ENCODE data around the gene ELP1.

ELP1 gene

DNA sequence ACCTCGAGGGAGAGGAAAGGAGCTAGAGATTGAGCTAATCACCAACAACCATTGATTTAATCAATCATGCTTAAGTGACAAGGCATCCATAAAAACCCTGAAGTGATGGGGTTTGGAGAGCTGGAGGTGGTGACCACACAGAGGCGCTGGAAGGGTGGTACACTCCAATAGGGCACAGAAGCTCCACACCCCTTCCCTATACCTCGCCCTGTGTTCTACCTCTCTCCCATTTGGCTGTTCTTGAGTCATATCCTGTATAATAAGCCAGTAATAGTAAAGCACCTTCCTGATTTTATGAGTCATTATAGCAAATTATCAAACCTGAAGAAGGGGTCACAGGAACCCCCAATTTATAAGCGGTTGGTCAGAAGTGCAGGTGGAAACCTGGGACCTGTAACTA lies 96.4 kb downstream of the ELP1 start:
- no peak overlapping the region for H3K4me3 ChIP-seq (replicated peaks; ENCODE audit: low read depth, low read length)
- TF ChIP-seq, protein P1, sequence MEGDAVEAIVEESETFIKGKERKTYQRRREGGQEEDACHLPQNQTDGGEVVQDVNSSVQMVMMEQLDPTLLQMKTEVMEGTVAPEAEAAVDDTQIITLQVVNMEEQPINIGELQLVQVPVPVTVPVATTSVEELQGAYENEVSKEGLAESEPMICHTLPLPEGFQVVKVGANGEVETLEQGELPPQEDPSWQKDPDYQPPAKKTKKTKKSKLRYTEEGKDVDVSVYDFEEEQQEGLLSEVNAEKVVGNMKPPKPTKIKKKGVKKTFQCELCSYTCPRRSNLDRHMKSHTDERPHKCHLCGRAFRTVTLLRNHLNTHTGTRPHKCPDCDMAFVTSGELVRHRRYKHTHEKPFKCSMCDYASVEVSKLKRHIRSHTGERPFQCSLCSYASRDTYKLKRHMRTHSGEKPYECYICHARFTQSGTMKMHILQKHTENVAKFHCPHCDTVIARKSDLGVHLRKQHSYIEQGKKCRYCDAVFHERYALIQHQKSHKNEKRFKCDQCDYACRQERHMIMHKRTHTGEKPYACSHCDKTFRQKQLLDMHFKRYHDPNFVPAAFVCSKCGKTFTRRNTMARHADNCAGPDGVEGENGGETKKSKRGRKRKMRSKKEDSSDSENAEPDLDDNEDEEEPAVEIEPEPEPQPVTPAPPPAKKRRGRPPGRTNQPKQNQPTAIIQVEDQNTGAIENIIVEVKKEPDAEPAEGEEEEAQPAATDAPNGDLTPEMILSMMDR (IDR thresholded peaks at IDR 0.05; ENCODE audit: low read length, missing control alignments) = no peak
- DNase-seq (ENCODE audit: low read depth) = no peak

DNA sequence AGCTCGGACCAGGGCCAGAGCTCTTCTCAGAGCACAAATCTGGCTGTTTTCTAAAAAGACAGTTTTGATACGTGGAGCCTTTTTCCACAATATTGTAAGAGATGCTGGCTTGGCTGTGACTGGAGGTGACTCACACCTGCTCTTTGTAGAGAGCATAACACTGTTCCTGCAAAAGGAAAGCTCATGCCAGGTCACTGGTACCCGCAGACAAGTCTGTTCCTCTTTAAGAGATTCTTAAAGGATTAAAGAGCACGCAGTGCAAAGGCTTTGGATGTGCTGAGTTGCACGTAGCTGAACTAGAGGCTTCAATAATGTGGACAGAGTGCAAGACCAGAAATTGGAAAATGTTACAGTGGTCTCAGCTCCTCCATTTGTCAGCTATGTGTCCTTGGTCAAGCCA lies 97.1 kb downstream of the ELP1 start:
- no peak overlapping the region for H3K4me3 ChIP-seq (replicated peaks; ENCODE audit: low read depth, low read length)
- no peak for DNase-seq (ENCODE audit: low read depth)
- TF ChIP-seq, protein P1 (IDR thresholded peaks at IDR 0.05; ENCODE audit: low read length, missing control alignments) = no peak

GRCh38 chr9:108836319-108836718 lies 97.6 kb downstream of the ELP1 start:
- H3K4me3 ChIP-seq (replicated peaks; ENCODE audit: low read depth, low read length) = no peak overlapping the region
- DNase-seq (ENCODE audit: low read depth) = no peak
- TF ChIP-seq, protein P1 (IDR thresholded peaks at IDR 0.05; ENCODE audit: low read length, missing control alignments) = no peak

DNA sequence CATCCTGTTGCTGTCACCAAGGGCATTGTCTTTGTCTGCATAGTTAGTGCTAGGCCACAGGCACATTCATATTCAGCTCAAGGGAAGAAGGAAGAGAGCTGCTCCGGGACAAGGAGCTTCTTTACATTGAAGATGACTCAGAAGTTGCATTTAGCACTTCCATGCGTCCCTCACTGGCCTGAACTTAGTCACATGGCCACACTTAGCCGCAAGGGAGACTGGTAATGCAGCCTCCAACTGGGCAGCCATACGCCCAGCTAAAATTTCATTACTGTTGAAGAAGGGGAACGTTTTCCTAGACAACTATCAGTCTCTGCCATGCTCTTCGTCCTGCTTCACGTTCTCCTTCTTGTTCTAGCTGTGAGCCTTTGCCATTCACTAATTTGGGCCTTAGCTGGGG lies 98.1 kb downstream of the ELP1 start:
- TF ChIP-seq, protein P1 (IDR thresholded peaks at IDR 0.05; ENCODE audit: low read length, missing control alignments) = no peak
- DNase-seq (ENCODE audit: low read depth) = no peak
- H3K4me3 ChIP-seq (replicated peaks; ENCODE audit: low read depth, low read length) = no peak overlapping the region

DNA sequence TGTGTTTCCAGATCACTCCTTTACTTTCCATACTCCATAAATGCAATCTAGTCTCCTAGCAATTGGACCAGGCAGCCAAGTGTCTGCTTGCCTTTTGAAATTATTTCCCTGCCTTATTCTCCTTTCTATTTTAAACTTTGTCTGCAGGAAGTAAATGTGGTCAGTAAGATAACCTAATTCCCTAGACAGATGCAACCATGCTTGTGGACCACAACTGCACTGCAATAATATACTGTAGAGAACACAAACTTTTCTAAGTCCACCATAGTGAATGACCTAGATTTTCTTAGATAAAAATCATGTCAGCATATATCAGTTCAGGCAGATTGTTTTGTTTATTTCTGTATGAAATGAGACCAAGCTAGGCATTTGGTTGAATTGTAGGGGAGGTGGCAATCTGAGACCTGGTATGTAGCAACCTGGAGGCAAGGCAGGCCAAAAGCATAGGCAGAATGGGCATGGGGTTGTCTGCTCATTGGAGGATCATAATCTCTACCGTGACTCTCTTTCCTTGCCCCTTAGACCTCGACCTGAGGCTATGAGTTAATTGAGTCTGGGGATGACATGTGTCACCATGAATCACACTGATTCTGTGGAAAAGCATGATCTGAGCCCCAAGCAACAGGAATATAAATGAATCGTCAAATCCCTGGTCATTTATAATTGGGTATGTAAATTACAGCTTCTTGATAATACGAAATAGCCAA lies 98.8 kb downstream of the ELP1 start:
- peak; percentile 10 for DNase-seq (ENCODE audit: low read depth)
- TF ChIP-seq, protein P1 (IDR thresholded peaks at IDR 0.05; ENCODE audit: low read length, missing control alignments) = no peak
- H3K4me3 ChIP-seq (replicated peaks; ENCODE audit: low read depth, low read length) = no peak overlapping the region

DNA sequence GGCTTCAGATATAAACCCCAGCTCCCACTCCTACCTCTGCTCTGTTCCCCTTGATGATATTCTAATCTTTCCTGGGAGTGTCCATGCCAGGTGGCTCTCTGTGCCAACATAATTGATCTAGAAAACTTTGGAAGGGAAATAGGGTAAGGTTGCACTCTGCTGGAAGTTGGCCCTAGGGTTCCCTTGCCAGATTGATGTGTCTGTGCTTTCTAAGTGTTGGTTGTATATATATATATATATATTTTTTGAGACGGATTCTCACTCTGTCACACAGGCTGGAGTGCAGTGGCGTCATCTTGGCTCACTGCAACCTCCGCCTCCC lies 101.8 kb downstream of the ELP1 start:
- TF ChIP-seq, protein P1 (IDR thresholded peaks at IDR 0.05; ENCODE audit: low read length, missing control alignments) = no peak
- H3K4me3 ChIP-seq (replicated peaks; ENCODE audit: low read depth, low read length) = no peak overlapping the region
- DNase-seq (ENCODE audit: low read depth) = no peak

GRCh38 chr9:108831496-108832178 lies 102.3 kb downstream of the ELP1 start:
- TF ChIP-seq, protein P1 (IDR thresholded peaks at IDR 0.05; ENCODE audit: low read length, missing control alignments) = no peak
- H3K4me3 ChIP-seq (replicated peaks; ENCODE audit: low read depth, low read length) = no peak overlapping the region
- DNase-seq (ENCODE audit: low read depth) = no peak

Data from fibroblast of pulmonary artery (primary cell).